ENCODE results near the gene EBNA1BP2.

EBNA1BP2 gene

GRCh38 chr1:43171312-43171875 lies 696 bp downstream of the EBNA1BP2 start:
- peak; percentile 13; the same call in 2 of the 3 replicates for ATAC-seq
- TF ChIP-seq ZNF565 (CRISPR knock-in tag; conservative IDR thresholded peaks at IDR 0.05; ENCODE audit: low read depth) = no peak
- TF ChIP-seq TSHZ2 (CRISPR knock-in tag; IDR thresholded peaks at IDR 0.05) = no peak

- TF ChIP-seq ESRRG (CRISPR knock-in tag; IDR thresholded peaks at IDR 0.05) = no peak
- TF ChIP-seq PPARA (CRISPR knock-in tag; IDR thresholded peaks at IDR 0.05; ENCODE audit: borderline replicate concordance) = no peak
- no peak for ATAC-seq
Observed at GRCh38 chr1:43165765-43166164, 6.3 kb downstream of the EBNA1BP2 start.

- no peak for ATAC-seq
- no peak for TF ChIP-seq POU6F1 (CRISPR knock-in tag; IDR thresholded peaks at IDR 0.05; ENCODE audit: borderline replicate concordance, low read depth)
- TF ChIP-seq GLIS3 (CRISPR knock-in tag; IDR thresholded peaks at IDR 0.05) = no peak
- no peak for TF ChIP-seq SNAI2 (CRISPR knock-in tag; IDR thresholded peaks at IDR 0.05)
- TF ChIP-seq TOX (CRISPR knock-in tag; IDR thresholded peaks at IDR 0.05; ENCODE audit: borderline replicate concordance) = no peak
- no peak for TF ChIP-seq ZNF565 (CRISPR knock-in tag; conservative IDR thresholded peaks at IDR 0.05; ENCODE audit: low read depth)
- TF ChIP-seq ZFP30 (CRISPR knock-in tag; IDR thresholded peaks at IDR 0.05) = no peak
- no peak for TF ChIP-seq PPARA (CRISPR knock-in tag; IDR thresholded peaks at IDR 0.05; ENCODE audit: borderline replicate concordance)
- TF ChIP-seq ESRRG (CRISPR knock-in tag; IDR thresholded peaks at IDR 0.05) = no peak
- TF ChIP-seq CSDC2 (CRISPR knock-in tag; IDR thresholded peaks at IDR 0.05) = no peak
- TF ChIP-seq ZNF70 (CRISPR knock-in tag; IDR thresholded peaks at IDR 0.05) = no peak
- TF ChIP-seq ZFP3 (CRISPR knock-in tag; IDR thresholded peaks at IDR 0.05) = no peak
- no peak for TF ChIP-seq TSHZ2 (CRISPR knock-in tag; IDR thresholded peaks at IDR 0.05)
- TF ChIP-seq CREB5 (CRISPR knock-in tag; IDR thresholded peaks at IDR 0.05; ENCODE audit: low read depth) = no peak
- TF ChIP-seq PATZ1 (CRISPR knock-in tag; IDR thresholded peaks at IDR 0.05; ENCODE audit: borderline replicate concordance) = no peak
- TF ChIP-seq ZNF8 (CRISPR knock-in tag; IDR thresholded peaks at IDR 0.05) = no peak
- TF ChIP-seq ISL1 (CRISPR knock-in tag; IDR thresholded peaks at IDR 0.05) = no peak
- TF ChIP-seq OSR1 (CRISPR knock-in tag; IDR thresholded peaks at IDR 0.05) = no peak
- TF ChIP-seq CSRNP3 (CRISPR knock-in tag; IDR thresholded peaks at IDR 0.05) = no peak
Observed at GRCh38 chr1:43165162-43165561, 6.9 kb downstream of the EBNA1BP2 start.
